Endothelial cell (in vitro differentiated cells): ENCODE results near the gene FAM53C. TPM values are rescaled to one million over a fixed set of nuclear protein-coding genes. Genes with fewer than 3 reads are reported as not detected.

Source experiments
- DNase-seq: peaks from one replicate; pipeline ENCODE4 v3.0.0; 2021; ENCODE audit warnings: low spot score
- H3K27ac Mint-ChIP-seq: one replicate; pipeline ENCODE4 v1.8.0; 2021; ENCODE audit warnings: mixed read lengths, inconsistent platforms; ENCODE audit not compliant: unreplicated experiment
- H3K27me3 Mint-ChIP-seq: one replicate; pipeline ENCODE4 v1.8.0; 2021; ENCODE audit warnings: mild to moderate bottlenecking, moderate library complexity, mixed read lengths, inconsistent platforms; ENCODE audit not compliant: unreplicated experiment
- H3K36me3 Mint-ChIP-seq: one replicate; pipeline ENCODE4 v1.8.0; 2021; ENCODE audit warnings: mild to moderate bottlenecking, low read depth, mixed read lengths, inconsistent platforms; ENCODE audit not compliant: unreplicated experiment
- H3K4me1 Mint-ChIP-seq: one replicate; pipeline ENCODE4 v1.8.0; 2021; ENCODE audit warnings: mild to moderate bottlenecking, mixed read lengths, inconsistent platforms; ENCODE audit not compliant: unreplicated experiment
- H3K4me3 Mint-ChIP-seq: one replicate; pipeline ENCODE4 v1.8.0; 2021; ENCODE audit warnings: mild to moderate bottlenecking, mixed read lengths, inconsistent platforms; ENCODE audit not compliant: unreplicated experiment
- H3K9me3 Mint-ChIP-seq: one replicate; pipeline ENCODE4 v1.8.0; 2021; ENCODE audit warnings: mixed read lengths, inconsistent platforms; ENCODE audit not compliant: unreplicated experiment
- total RNA-seq: library from RNA; stranded (reverse); fragmentation: NEBNext Ultra II Directional; extraction: Animal tissue kit (Norgen Biotek cat#: 25700); gene quantifications from one replicate; pipeline ENCODE4 v1.2.1, GENCODE V29; 2021; ENCODE audit not compliant: unreplicated experiment
- TF ChIP-seq, protein P1 (sequence below): fragments of 200-600 bp; sonication (generic); IDR thresholded peaks from one replicate; pipeline ENCODE4 v1.5.0; 2021; ENCODE audit warnings: antibody characterized with exemption; ENCODE audit not compliant: unreplicated experiment

The FAM53C gene
- total RNA-seq, 1 donor from 2014 or later, result 49.5 TPM

DNA sequence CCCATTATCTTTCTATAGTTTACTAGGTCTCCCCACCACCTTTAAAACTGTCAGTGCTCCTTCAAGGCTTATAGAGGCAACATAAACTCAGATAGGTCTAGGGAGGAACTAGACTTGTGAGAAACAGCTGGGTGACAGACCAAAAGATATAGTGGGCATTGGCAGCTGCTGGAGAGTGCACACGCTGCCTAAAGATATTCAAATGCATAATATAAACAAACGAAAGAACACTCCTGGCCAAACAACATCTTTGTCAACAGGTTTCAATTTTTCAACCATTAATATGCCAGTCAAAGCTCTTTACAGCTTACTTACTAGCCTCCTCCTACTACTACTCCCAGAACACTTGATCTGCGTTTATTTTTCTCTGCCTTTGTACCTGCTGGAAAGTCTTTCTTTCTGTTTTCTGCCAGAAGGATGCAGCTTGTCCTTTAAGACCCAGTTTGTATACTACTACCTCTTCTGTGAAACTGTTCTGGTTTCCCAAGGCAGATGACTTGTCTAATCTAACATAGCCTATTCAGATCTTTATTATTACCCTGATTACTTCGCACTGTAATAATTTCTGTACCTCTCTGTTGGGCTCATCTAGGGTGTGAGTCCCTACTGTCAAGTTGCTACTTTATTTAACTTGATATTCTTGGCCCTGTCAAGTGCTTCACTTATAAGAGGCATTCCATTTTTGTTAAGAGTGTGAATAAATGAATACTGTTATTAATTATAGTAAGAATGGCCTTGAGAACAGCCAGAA lies 28.7 kb downstream of the FAM53C start:
- no peaks in the 10 kb centered on the region for H3K36me3 Mint-ChIP-seq
- no peaks in the 10 kb centered on the region for H3K27me3 Mint-ChIP-seq
- H3K4me3 Mint-ChIP-seq, result no peak overlapping the region
- H3K9me3 Mint-ChIP-seq, result no peaks in the 10 kb centered on the region
- H3K4me1 Mint-ChIP-seq, result peaks cover 15% of the 10 kb centered on the region
- no peak for DNase-seq
- no peak overlapping the region for H3K27ac Mint-ChIP-seq
- TF ChIP-seq, protein P1, sequence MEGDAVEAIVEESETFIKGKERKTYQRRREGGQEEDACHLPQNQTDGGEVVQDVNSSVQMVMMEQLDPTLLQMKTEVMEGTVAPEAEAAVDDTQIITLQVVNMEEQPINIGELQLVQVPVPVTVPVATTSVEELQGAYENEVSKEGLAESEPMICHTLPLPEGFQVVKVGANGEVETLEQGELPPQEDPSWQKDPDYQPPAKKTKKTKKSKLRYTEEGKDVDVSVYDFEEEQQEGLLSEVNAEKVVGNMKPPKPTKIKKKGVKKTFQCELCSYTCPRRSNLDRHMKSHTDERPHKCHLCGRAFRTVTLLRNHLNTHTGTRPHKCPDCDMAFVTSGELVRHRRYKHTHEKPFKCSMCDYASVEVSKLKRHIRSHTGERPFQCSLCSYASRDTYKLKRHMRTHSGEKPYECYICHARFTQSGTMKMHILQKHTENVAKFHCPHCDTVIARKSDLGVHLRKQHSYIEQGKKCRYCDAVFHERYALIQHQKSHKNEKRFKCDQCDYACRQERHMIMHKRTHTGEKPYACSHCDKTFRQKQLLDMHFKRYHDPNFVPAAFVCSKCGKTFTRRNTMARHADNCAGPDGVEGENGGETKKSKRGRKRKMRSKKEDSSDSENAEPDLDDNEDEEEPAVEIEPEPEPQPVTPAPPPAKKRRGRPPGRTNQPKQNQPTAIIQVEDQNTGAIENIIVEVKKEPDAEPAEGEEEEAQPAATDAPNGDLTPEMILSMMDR, result no peak

DNA sequence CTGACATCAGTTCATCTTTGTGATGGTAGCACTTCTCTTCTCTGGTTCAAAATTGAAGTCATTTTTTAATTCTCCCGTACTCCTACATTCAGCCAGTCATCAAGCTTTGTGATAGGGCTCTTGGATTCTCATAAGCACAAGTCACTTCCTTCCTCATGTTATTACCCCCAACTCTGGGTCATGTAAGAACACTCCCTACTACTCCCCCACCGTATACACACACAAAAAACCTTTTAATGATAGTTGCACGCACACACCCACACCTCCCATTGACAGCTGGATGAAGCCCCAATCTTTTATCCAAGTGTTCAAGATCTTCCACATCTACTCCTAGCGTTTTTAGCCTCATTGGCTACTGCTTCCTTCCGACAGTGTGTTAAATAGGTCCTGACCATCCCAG lies 31.2 kb downstream of the FAM53C start:
- H3K27me3 Mint-ChIP-seq, result no peaks in the 10 kb centered on the region
- peak overlapping the region; percentile 54 for H3K27ac Mint-ChIP-seq
- TF ChIP-seq, protein P1, result no peak
- no peaks in the 10 kb centered on the region for H3K9me3 Mint-ChIP-seq
- peaks cover 21% of the 10 kb centered on the region for H3K4me1 Mint-ChIP-seq
- DNase-seq, result no peak
- H3K36me3 Mint-ChIP-seq, result no peaks in the 10 kb centered on the region
- no peak overlapping the region for H3K4me3 Mint-ChIP-seq

DNA sequence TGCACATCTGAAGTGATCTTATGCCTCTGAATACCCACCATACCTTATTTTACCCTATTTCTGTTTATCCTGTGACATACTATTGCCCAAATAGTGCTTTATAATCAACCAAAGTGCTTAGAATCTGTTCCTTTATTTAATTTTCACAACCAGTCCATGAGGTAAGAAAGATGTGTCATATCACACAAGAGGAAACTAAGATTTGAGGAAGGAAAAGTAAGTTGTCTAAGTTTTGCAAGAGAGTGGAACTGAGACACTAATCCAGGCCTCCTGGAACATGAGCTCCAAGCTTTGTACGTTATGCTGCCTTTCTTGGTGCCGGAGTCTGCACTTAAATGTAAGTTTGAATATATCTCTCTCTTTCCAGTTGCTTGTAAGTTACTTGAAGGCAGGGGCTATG lies 31.6 kb downstream of the FAM53C start:
- Mint-ChIP-seq H3K27ac (peak overlapping the region; percentile 3), H3K9me3 (no peaks in the 10 kb centered on the region), H3K36me3 (no peaks in the 10 kb centered on the region), H3K4me1 (peaks cover 21% of the 10 kb centered on the region), H3K27me3 (no peaks in the 10 kb centered on the region), H3K4me3 (no peak overlapping the region)
- no peak for DNase-seq
- TF ChIP-seq, protein P1, result no peak

DNA sequence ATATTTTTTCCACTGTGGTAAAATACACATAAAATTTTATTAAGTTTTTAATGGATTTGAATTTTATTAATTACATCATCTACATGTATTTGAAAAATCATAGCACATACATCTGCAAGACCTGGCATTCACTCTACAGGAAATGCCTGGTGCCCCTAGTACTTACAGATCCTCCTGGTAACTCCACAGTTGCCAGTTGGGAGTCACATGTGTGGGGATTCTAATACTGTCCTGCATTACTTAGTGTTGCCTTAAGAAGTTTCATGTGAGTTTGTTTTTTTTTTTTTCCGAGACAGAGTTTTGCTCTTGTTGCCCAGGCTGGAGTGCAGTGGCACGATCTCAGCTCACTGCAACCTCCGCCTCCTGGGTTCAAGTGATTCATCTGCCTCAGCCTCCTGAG lies 32.5 kb downstream of the FAM53C start:
- no peak for DNase-seq
- no peaks in the 10 kb centered on the region for H3K9me3 Mint-ChIP-seq
- H3K4me3 Mint-ChIP-seq, result no peak overlapping the region
- H3K4me1 Mint-ChIP-seq, result peaks cover 21% of the 10 kb centered on the region
- no peaks in the 10 kb centered on the region for H3K27me3 Mint-ChIP-seq
- H3K27ac Mint-ChIP-seq, result no peak overlapping the region
- TF ChIP-seq, protein P1, result no peak
- H3K36me3 Mint-ChIP-seq, result no peaks in the 10 kb centered on the region

DNA sequence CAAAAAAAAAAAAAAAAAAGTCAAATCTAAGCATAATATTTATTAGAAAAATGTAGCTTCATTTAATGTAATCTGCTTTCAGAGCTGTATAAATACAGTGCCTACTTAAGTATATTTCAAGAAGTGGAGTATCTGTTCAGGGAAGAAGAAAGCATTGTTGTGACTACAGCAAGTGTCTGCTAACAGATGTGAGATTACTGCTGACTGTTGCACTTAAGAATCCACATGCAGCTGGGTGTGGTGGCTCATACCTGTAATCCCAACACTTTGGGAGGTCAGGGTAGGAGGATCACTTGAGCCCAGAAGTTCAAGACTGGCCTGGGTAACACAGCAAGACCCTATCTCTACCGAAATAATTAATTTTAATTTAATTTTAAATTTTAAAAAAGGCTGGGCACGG lies 33.4 kb downstream of the FAM53C start:
- TF ChIP-seq, protein P1, result no peak
- H3K36me3 Mint-ChIP-seq, result no peaks in the 10 kb centered on the region
- H3K4me1 Mint-ChIP-seq, result peaks cover 19% of the 10 kb centered on the region
- no peaks in the 10 kb centered on the region for H3K9me3 Mint-ChIP-seq
- no peak overlapping the region for H3K4me3 Mint-ChIP-seq
- no peaks in the 10 kb centered on the region for H3K27me3 Mint-ChIP-seq
- DNase-seq, result no peak
- no peak overlapping the region for H3K27ac Mint-ChIP-seq
